Measurements from ENCODE around the gene CMPK1.
A peak's percentile ranks its signal among the peaks of the same experiment; 100 is the strongest.

CMPK1 gene

DNA sequence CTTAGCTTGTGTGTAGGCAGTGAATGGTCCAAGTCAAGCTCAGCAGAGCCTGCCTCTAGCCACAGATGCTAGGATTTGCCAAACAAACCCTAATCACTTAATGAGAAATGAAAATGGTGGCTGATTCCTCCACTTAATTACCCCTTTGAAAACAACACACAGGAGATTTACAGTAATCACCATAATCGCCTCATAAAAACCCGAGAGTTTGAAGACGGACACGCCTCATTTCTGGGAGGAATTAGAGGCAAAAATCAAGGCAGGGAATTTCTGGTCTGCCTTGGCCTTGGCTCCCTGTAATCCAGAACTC is 66.2 kb downstream of the CMPK1 start:
- no peak for DNase-seq (ENCODE audit: low read depth in 1 of 2, low spot score in 1 of 2)
- TF ChIP-seq GABPA (IDR thresholded peaks at IDR 0.05; ENCODE audit: low read depth) (no peak), SPI1 (IDR thresholded peaks at IDR 0.05; ENCODE audit: borderline replicate concordance, low read depth) (no peak), POLR2AphosphoS5 (IDR thresholded peaks at IDR 0.05; ENCODE audit: low read depth) (no peak)
- TF ChIP-seq, protein P1, sequence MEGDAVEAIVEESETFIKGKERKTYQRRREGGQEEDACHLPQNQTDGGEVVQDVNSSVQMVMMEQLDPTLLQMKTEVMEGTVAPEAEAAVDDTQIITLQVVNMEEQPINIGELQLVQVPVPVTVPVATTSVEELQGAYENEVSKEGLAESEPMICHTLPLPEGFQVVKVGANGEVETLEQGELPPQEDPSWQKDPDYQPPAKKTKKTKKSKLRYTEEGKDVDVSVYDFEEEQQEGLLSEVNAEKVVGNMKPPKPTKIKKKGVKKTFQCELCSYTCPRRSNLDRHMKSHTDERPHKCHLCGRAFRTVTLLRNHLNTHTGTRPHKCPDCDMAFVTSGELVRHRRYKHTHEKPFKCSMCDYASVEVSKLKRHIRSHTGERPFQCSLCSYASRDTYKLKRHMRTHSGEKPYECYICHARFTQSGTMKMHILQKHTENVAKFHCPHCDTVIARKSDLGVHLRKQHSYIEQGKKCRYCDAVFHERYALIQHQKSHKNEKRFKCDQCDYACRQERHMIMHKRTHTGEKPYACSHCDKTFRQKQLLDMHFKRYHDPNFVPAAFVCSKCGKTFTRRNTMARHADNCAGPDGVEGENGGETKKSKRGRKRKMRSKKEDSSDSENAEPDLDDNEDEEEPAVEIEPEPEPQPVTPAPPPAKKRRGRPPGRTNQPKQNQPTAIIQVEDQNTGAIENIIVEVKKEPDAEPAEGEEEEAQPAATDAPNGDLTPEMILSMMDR (IDR thresholded peaks at IDR 0.05; ENCODE audit: insufficient read depth, low read length), result no peak
- TF ChIP-seq, protein P2, sequence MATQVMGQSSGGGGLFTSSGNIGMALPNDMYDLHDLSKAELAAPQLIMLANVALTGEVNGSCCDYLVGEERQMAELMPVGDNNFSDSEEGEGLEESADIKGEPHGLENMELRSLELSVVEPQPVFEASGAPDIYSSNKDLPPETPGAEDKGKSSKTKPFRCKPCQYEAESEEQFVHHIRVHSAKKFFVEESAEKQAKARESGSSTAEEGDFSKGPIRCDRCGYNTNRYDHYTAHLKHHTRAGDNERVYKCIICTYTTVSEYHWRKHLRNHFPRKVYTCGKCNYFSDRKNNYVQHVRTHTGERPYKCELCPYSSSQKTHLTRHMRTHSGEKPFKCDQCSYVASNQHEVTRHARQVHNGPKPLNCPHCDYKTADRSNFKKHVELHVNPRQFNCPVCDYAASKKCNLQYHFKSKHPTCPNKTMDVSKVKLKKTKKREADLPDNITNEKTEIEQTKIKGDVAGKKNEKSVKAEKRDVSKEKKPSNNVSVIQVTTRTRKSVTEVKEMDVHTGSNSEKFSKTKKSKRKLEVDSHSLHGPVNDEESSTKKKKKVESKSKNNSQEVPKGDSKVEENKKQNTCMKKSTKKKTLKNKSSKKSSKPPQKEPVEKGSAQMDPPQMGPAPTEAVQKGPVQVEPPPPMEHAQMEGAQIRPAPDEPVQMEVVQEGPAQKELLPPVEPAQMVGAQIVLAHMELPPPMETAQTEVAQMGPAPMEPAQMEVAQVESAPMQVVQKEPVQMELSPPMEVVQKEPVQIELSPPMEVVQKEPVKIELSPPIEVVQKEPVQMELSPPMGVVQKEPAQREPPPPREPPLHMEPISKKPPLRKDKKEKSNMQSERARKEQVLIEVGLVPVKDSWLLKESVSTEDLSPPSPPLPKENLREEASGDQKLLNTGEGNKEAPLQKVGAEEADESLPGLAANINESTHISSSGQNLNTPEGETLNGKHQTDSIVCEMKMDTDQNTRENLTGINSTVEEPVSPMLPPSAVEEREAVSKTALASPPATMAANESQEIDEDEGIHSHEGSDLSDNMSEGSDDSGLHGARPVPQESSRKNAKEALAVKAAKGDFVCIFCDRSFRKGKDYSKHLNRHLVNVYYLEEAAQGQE (IDR thresholded peaks at IDR 0.05; ENCODE audit: insufficient replicate concordance, low read depth), result no peak
- H3K27me3 ChIP-seq (ENCODE audit: insufficient read depth, poor library complexity, severe bottlenecking), result peaks cover 3% of the 10 kb centered on the region

DNA sequence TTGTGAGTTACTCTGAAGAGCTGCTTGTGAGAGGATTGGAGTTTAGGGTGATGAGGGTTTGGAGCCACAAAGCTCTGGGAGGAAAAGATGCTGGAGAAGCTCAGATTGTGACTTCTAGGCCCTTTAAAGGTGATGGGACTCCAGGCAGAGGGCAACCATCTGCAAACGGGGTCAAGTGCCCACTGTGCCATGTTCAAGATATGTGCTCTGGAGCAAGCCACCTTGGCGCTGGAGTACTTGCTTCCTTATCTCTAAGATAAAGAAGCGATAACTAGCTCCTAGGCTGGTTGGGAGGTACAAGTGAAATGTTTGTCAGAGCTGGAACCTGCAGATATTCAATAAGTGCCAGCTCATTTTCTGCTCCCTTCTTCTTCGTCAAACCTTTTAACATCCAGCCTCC is 68.2 kb downstream of the CMPK1 start:
- Histone ChIP-seq H3K27ac (replicated peaks) (no peak overlapping the region), H3K27me3 (ENCODE audit: insufficient read depth, poor library complexity, severe bottlenecking) (peaks cover 5% of the 10 kb centered on the region), H3K4me3 (replicated peaks; ENCODE audit: insufficient read depth, low read length) (no peak overlapping the region)
- no peak for DNase-seq (ENCODE audit: low read depth in 1 of 2, low spot score in 1 of 2)
- TF ChIP-seq POLR2AphosphoS5 (IDR thresholded peaks at IDR 0.05; ENCODE audit: low read depth), result no peak
- TF ChIP-seq, protein P1 (IDR thresholded peaks at IDR 0.05; ENCODE audit: insufficient read depth, low read length), result no peak

More for the DNA sequence above, 66.2 kb downstream of the CMPK1 start:
- Histone ChIP-seq H3K4me3 (replicated peaks; ENCODE audit: insufficient read depth, low read length) (no peak overlapping the region), H3K27ac (replicated peaks) (no peak overlapping the region)

DNA sequence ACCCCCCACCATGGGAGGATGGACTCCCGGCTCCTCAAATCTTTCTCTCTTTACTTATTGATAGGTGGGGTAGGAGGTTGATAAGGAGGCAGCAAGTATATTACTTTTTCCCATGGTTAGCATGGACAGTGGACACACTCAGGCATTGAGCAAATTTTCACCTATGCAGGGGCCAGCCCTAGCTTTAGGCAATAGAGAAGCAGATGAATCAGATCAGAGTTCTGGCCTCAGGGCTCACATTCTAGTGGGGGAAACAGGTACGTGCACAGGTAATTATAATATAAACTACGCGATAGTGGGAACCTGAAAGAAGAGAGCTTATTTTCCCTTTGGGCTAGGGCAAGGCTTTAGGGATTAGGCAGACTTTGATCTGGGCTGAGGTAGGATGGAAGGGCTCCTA is 69.0 kb downstream of the CMPK1 start:
- Histone ChIP-seq H3K27ac (replicated peaks) (no peak overlapping the region), H3K4me3 (replicated peaks; ENCODE audit: insufficient read depth, low read length) (no peak overlapping the region), H3K27me3 (ENCODE audit: insufficient read depth, poor library complexity, severe bottlenecking) (peaks cover 5% of the 10 kb centered on the region)
- TF ChIP-seq, protein P1 (IDR thresholded peaks at IDR 0.05; ENCODE audit: insufficient read depth, low read length), result no peak
- no peak for TF ChIP-seq GABPA (IDR thresholded peaks at IDR 0.05; ENCODE audit: low read depth)
- TF ChIP-seq POLR2AphosphoS5 (IDR thresholded peaks at IDR 0.05; ENCODE audit: low read depth), result no peak
- no peak for DNase-seq (ENCODE audit: low read depth in 1 of 2, low spot score in 1 of 2)

DNA sequence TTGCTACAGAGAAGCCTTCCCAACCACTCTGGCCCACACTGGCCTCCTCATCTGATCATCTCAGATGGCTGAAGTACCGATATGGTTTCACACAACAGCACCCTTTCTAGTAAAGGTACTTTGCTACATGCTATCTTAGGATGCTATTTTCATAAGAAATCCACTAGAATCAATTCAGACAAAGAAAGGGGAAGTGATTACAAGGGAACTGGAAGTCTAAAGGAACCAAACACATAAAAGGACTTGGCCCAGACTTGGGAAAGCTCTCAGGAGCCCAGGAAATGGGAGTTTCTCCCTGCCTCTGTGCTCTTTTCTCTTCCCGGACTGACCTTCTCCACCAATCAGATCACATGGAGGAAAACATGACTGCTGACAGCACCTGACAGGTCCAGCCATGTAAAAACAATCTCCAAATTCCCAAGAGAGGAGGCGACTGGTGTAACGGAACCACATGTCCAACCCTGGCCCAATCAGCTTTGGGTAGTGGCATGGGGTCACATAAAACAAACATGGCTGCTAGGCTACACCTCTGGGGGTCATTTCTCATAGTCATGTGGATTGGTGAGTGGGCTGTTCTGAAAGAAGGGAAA is 69.8 kb downstream of the CMPK1 start:
- peaks cover 5% of the 10 kb centered on the region for H3K27me3 ChIP-seq (ENCODE audit: insufficient read depth, poor library complexity, severe bottlenecking)
- TF ChIP-seq POLR2AphosphoS5 (IDR thresholded peaks at IDR 0.05; ENCODE audit: low read depth) (no peak), SPI1 (IDR thresholded peaks at IDR 0.05; ENCODE audit: borderline replicate concordance, low read depth) (peak; percentile 58)
- DNase-seq (ENCODE audit: low read depth in 1 of 2, low spot score in 1 of 2), result no peak
- H3K27ac ChIP-seq (replicated peaks), result no peak overlapping the region
- no peak overlapping the region for H3K4me3 ChIP-seq (replicated peaks; ENCODE audit: insufficient read depth, low read length)

DNA sequence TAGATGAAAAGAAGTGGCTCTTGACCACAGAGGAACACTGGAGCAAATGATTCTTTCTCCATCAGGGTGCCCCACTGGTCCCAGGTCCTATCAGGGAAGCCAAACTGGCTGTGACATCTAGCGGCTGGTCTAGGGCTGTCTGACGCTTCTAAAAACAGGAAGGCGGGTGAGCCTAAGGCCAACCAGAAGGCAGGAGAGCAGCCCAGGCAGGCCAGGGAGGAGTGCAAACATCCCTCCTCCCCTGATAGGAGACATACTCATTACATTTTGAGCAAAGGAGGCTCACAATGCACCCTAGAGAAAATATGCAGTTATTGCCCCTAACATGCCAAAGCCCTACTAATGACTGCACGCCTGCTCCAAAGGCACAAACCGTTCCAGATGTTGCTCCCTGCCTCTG is 72.1 kb downstream of the CMPK1 start:
- peak in 1 of 2 experiments; percentile 37 for DNase-seq (ENCODE audit: low read depth in 1 of 2, low spot score in 1 of 2)
- peaks cover 5% of the 10 kb centered on the region for H3K27me3 ChIP-seq (ENCODE audit: insufficient read depth, poor library complexity, severe bottlenecking)
- H3K4me3 ChIP-seq (replicated peaks; ENCODE audit: insufficient read depth, low read length), result no peak overlapping the region
- no peak overlapping the region for H3K27ac ChIP-seq (replicated peaks)
- TF ChIP-seq, protein P2 (IDR thresholded peaks at IDR 0.05; ENCODE audit: insufficient replicate concordance, low read depth), result no peak
- TF ChIP-seq, protein P1 (IDR thresholded peaks at IDR 0.05; ENCODE audit: insufficient read depth, low read length), result no peak
- TF ChIP-seq GABPA (IDR thresholded peaks at IDR 0.05; ENCODE audit: low read depth), result no peak
- TF ChIP-seq POLR2AphosphoS5 (IDR thresholded peaks at IDR 0.05; ENCODE audit: low read depth), result no peak
- 0 out of 2 replicates have a peak, but pooled peaks have one; percentile 24 for TF ChIP-seq SPI1 (IDR thresholded peaks at IDR 0.05; ENCODE audit: borderline replicate concordance, low read depth)
